GDM1 (cell line): ENCODE results near the gene TRIP13.

Experiments
- DNase-seq: peaks from one replicate; lab custom pipeline; 2025; lab: John Stamatoyannopoulos, UW

The TRIP13 gene

GRCh38 chr5:953535-954449 lies 61.1 kb downstream of the TRIP13 start:
- no peak for DNase-seq

GRCh38 chr5:955886-956761 lies 63.4 kb downstream of the TRIP13 start:
- no peak for DNase-seq

GRCh38 chr5:956941-957747 lies 64.5 kb downstream of the TRIP13 start:
- DNase-seq: no peak

GRCh38 chr5:957748-958485 lies 65.2 kb downstream of the TRIP13 start:
- no peak for DNase-seq

- DNase-seq: no peak
These were observed 66.3 kb downstream of the TRIP13 start for GRCh38 chr5:958701-959571.

- DNase-seq: no peak
These were observed 67.2 kb downstream of the TRIP13 start for GRCh38 chr5:959581-960531.

GRCh38 chr5:960551-960950 lies 67.9 kb downstream of the TRIP13 start:
- no peak for DNase-seq

GRCh38 chr5:961002-961710 lies 68.5 kb downstream of the TRIP13 start:
- DNase-seq: no peak

GRCh38 chr5:961711-962240 lies 69.1 kb downstream of the TRIP13 start:
- DNase-seq: no peak

GRCh38 chr5:962386-962785 lies 69.7 kb downstream of the TRIP13 start:
- DNase-seq: no peak

- DNase-seq: no peak
These were observed 70.1 kb downstream of the TRIP13 start for GRCh38 chr5:962801-963200.

- DNase-seq: no peak
These were observed 70.6 kb downstream of the TRIP13 start for GRCh38 chr5:963310-963672.

- no peak for DNase-seq
These were observed 71.2 kb downstream of the TRIP13 start for GRCh38 chr5:963673-964531.

- no peak for DNase-seq
These were observed 72.1 kb downstream of the TRIP13 start for GRCh38 chr5:964821-965220.

- no peak for DNase-seq
These were observed 73.1 kb downstream of the TRIP13 start for GRCh38 chr5:965604-966344.

GRCh38 chr5:966345-966710 lies 73.6 kb downstream of the TRIP13 start:
- DNase-seq: no peak

- no peak for DNase-seq
These were observed 74.3 kb downstream of the TRIP13 start for GRCh38 chr5:966941-967340.
